Tibial nerve (tissue), 4 donors: ENCODE data around the gene ZNF71. TPM values are rescaled to one million over a fixed set of nuclear protein-coding genes. Genes with fewer than 3 reads are reported as not detected.

Experiments used
- DNase-seq, 2 donors: peaks; one replicate each; pipeline ENCODE4 v3.0.0-alpha.2; 2019; ENCODE audit warnings: low spot score in 2 of 2
- H3K27ac ChIP-seq, 4 donors: fragments of 200-600 bp; sonication (generic) in 3 of 4; one replicate each; pipeline ENCODE4 v1.5.1; 2017 to 2019; ENCODE audit warnings: mild to moderate bottlenecking in 1 of 4
- H3K27me3 ChIP-seq, 2 donors: fragments of 200-600 bp; sonication (generic) in 1 of 2; one replicate each; pipeline versions ENCODE4 v1.5.1 to v1.6.0; 2017 to 2019
- H3K36me3 ChIP-seq, 3 donors: fragments of 200-600 bp; sonication (generic); one replicate each; pipeline ENCODE4 v1.5.1; 2018 to 2019
- H3K4me1 ChIP-seq, 4 donors: fragments of 200-600 bp; sonication (generic) in 3 of 4; one replicate each; pipeline ENCODE4 v1.5.1; 2017 to 2019
- H3K4me3 ChIP-seq, 4 donors: fragments of 200-600 bp; sonication (generic) in 3 of 4; one replicate each; pipeline ENCODE4 v1.5.1; 2017 to 2019; ENCODE audit warnings: mild to moderate bottlenecking in 1 of 4, moderate library complexity in 1 of 4
- H3K9me3 ChIP-seq, 4 donors: fragments of 200-600 bp; sonication (generic) in 3 of 4; one replicate each; pipeline ENCODE4 v1.5.1; 2017 to 2019
- EP300 ChIP-seq, 2 donors: sonication (generic); formaldehyde crosslinking; IDR thresholded peaks; one replicate each; pipeline ENCODE4 v1.6.1; 2017; ENCODE audit warnings: antibody characterized with exemption in 2 of 2, mild to moderate bottlenecking in 1 of 2
- POLR2A ChIP-seq, 2 donors: fragments of 450-650 bp; IDR thresholded peaks; one replicate each; pipeline ENCODE4 v1.6.1; 2017; ENCODE audit warnings: antibody characterized with exemption in 2 of 2, mild to moderate bottlenecking in 2 of 2, moderate library complexity in 2 of 2
- WGBS, 2 donors: methylation state at CpG; one replicate each; pipeline ENCODE4 v1.1.5; 2018; 5-methylcytosine and 5-hydroxymethylcytosine counted together
- total RNA-seq, 4 donors: library from RNA; depleted of rRNA; stranded (reverse); fragments of >200 nt; gene quantifications; one replicate each; pipeline ENCODE4 v1.1.0, GENCODE V29; 2016
- TF ChIP-seq, protein P1 (sequence below), 5 experiments: fragments of 200-600 bp in 3 of 5; fragments of 450-650 bp in 2 of 5; sonication (generic) in 3 of 5; IDR thresholded peaks; one replicate each; pipeline ENCODE4 v1.5.1; 2016 to 2019; ENCODE audit warnings: antibody characterized with exemption in 5 of 5, mild to moderate bottlenecking in 3 of 5, moderate library complexity in 2 of 5

ZNF71 gene
- total RNA-seq, 4 donors from 2014 or later: 9.0 to 13.2 (median 12.8) TPM

DNA sequence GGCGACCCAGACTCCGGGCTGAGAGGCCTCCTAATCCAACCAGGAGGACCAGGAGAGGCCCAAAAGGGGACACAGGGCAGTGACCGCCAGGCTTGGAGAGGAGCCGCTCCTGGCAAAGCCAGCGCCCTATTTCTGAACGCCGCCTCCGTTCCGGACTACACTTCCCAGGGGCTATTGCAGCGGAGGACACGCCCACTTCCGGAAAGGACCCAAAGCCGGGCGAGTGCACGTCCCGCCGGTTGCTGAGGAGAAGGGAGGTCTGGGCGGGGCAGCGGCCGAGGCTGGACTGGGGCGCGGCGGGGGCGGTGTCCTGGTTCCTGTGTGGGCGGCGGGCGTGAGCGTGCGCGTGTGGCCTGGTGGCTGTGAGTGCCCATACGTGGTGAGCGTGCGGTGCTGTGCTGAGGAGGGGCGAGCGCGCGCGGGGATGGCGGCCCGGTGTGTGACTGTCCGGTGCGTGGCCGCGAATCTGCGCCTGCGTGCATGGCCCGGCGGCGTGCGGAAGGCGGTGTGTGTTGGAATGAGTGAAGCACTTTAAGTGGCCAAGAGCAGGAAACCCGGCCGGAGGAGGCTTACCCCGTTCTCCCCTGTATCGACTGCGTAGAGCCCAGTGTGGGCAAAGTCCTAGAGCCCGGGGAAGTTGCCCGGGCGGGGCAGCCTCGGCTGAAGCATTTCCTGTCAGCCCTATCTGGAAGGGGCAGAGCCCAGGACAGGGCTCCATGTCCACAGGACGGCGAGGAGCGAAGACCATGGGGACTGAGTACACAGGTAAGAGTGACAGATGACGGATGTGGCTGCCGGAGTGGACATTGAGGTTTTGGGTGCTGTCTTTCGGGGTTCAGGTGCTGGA, 27.6 kb upstream of the ZNF71 start, which contains the start of gene ZNF470:
ZNF470 (plus strand) TSS at position 195 of the 847 bp plus-strand sequence. CDS start 2,844 bp downstream, outside the sequence.
- 5 to 11% methylated on average over 22 to 56 of the region's 66 CpGs for WGBS, 2 donors
- Histone ChIP-seq H3K4me3 (peak within 1 kb of the TSS; percentile 75 to 96 (median 82)), H3K4me1 (peaks cover 0 to 14% (median 0%) of the 10 kb centered on the region in 4 donors), H3K27ac (peak within 1 kb of the TSS; percentile 75 to 94 (median 86)), H3K27me3 (no peaks in the 10 kb centered on the region), H3K9me3 (peaks cover 0 to 83% (median 37%) of the 10 kb centered on the region in 4 donors), H3K36me3 (peaks cover 6 to 73% (median 20%) of the 10 kb centered on the region in 3 donors)
- TF ChIP-seq EP300 (IDR thresholded peaks at IDR 0.05): peak in 1 of 2 donors; percentile 75
- peak; percentile 31 to 56 for TF ChIP-seq POLR2A (IDR thresholded peaks at IDR 0.05)
- TF ChIP-seq, protein P1, sequence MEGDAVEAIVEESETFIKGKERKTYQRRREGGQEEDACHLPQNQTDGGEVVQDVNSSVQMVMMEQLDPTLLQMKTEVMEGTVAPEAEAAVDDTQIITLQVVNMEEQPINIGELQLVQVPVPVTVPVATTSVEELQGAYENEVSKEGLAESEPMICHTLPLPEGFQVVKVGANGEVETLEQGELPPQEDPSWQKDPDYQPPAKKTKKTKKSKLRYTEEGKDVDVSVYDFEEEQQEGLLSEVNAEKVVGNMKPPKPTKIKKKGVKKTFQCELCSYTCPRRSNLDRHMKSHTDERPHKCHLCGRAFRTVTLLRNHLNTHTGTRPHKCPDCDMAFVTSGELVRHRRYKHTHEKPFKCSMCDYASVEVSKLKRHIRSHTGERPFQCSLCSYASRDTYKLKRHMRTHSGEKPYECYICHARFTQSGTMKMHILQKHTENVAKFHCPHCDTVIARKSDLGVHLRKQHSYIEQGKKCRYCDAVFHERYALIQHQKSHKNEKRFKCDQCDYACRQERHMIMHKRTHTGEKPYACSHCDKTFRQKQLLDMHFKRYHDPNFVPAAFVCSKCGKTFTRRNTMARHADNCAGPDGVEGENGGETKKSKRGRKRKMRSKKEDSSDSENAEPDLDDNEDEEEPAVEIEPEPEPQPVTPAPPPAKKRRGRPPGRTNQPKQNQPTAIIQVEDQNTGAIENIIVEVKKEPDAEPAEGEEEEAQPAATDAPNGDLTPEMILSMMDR (IDR thresholded peaks at IDR 0.05): peak in 1 of 5 experiments; percentile 15
- peak; percentile 88 to 94 for DNase-seq

DNA sequence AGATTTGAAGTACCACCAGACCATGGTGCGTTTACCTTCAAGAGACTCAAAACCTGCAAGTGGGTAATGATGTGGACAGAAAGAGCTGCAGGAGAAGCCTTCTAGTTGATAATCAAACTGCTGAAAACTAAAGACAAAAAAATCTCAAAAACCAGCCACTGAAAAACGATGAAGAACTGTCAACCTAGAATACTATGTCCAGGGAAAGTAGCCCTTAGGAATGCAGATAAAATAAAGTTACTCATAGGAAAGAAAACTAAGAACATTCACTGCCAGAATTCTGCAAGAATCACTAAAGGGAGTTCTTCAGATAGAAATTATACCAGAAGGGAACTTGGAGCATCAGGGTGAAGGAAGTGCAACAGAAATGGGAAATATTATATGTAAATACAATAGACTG, 22.5 kb upstream of the ZNF71 start:
- peaks cover 15 to 93% (median 35%) of the 10 kb centered on the region in 3 donors for H3K36me3 ChIP-seq
- H3K27me3 ChIP-seq: no peaks in the 10 kb centered on the region
- TF ChIP-seq, protein P1 (IDR thresholded peaks at IDR 0.05): no peak
- TF ChIP-seq POLR2A (IDR thresholded peaks at IDR 0.05): no peak
- TF ChIP-seq EP300 (IDR thresholded peaks at IDR 0.05): no peak
- H3K9me3 ChIP-seq: peaks cover 13 to 96% (median 47%) of the 10 kb centered on the region in 4 donors
- 49 to 72% methylated on average over 2 of the region's 2 CpGs for WGBS, 2 donors
- no peak overlapping the region for H3K4me3 ChIP-seq
- DNase-seq: no peak
- H3K27ac ChIP-seq: no peak overlapping the region
- peaks cover 0 to 7% (median 0%) of the 10 kb centered on the region in 4 donors for H3K4me1 ChIP-seq

DNA sequence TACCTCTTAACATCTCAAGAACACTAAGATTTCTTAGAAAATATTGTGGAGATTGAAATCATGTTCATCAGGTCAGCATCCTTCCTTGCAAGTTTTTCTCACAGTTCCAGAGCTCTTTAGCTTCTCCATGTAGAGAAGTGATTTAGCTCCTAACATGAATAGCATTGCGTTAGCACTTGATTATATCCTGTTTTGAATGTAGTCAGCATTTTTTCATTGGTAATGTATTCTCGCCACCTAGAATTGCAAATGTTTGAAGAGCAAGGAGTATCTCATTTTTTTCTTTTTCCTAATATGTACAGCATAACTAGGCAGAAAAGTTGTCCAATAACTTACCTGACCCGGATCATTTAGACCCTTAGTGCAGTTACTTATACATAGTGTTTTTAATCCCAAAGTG, 21.2 kb upstream of the ZNF71 start:
- H3K4me1 ChIP-seq: no peaks in the 10 kb centered on the region
- H3K27me3 ChIP-seq: no peaks in the 10 kb centered on the region
- H3K9me3 ChIP-seq: peaks cover 13 to 99% (median 58%) of the 10 kb centered on the region in 4 donors
- 98% methylated on average over 3 of the region's 3 CpGs for WGBS, 2 donors
- no peak for DNase-seq
- no peak for TF ChIP-seq POLR2A (IDR thresholded peaks at IDR 0.05)
- no peak for TF ChIP-seq EP300 (IDR thresholded peaks at IDR 0.05)
- TF ChIP-seq, protein P1 (IDR thresholded peaks at IDR 0.05): no peak
- no peak overlapping the region for H3K4me3 ChIP-seq
- peaks cover 15 to 99% (median 35%) of the 10 kb centered on the region in 3 donors for H3K36me3 ChIP-seq
- H3K27ac ChIP-seq: no peak overlapping the region

DNA sequence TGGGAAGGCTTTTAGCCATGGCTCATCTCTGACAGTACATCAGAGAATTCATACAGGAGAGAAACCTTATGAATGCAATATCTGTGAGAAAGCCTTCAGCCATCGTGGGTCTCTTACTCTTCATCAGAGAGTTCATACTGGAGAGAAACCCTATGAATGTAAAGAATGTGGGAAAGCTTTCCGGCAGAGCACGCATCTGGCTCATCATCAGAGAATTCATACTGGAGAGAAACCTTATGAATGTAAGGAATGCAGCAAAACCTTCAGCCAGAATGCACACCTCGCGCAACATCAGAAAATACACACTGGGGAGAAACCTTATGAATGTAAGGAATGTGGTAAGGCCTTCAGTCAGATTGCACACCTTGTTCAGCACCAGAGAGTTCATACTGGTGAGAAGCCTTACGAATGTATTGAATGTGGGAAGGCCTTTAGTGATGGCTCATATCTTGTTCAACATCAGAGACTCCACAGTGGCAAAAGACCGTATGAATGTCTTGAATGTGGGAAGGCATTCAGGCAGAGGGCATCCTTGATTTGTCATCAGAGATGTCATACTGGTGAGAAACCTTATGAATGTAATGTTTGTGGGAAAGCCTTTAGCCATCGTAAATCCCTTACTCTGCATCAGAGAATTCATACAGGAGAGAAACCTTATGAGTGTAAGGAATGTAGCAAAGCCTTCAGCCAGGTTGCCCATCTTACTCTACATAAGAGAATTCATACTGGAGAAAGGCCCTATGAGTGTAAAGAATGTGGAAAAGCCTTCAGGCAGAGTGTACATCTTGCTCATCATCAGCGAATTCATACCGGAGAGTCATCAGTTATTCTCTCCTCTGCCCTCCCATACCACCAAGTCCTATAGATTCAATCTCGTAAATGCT, 17.1 kb upstream of the ZNF71 start:
- H3K27ac ChIP-seq: no peak overlapping the region
- H3K4me3 ChIP-seq: no peak overlapping the region
- 95 to 96% methylated on average over 11 of the region's 11 CpGs for WGBS, 2 donors
- no peaks in the 10 kb centered on the region for H3K27me3 ChIP-seq
- no peaks in the 10 kb centered on the region for H3K4me1 ChIP-seq
- no peak for DNase-seq
- peaks cover 17 to 100% (median 72%) of the 10 kb centered on the region in 4 donors for H3K9me3 ChIP-seq
- no peak for TF ChIP-seq POLR2A (IDR thresholded peaks at IDR 0.05)
- TF ChIP-seq EP300 (IDR thresholded peaks at IDR 0.05): no peak
- TF ChIP-seq, protein P1 (IDR thresholded peaks at IDR 0.05): no peak
- peaks cover 9 to 99% (median 11%) of the 10 kb centered on the region in 3 donors for H3K36me3 ChIP-seq
